ENCODE data around the gene ST8SIA1. TPM values are rescaled to one million over a fixed set of nuclear protein-coding genes. Genes with fewer than 3 reads are reported as not detected.

Gene ST8SIA1
- total RNA-seq, 1 experiment from 2014 or later: not detected

- H3K27ac ChIP-seq (ENCODE audit: low read depth, low read length): no peak overlapping the region
- ATAC-seq (no peak), DNase-seq (ENCODE audit: low read depth, low spot score) (no peak)
- H3K79me2 ChIP-seq (ENCODE audit: insufficient read depth, low read length): no peaks in the 10 kb centered on the region
- no peak overlapping the region for H3K9ac ChIP-seq (ENCODE audit: low read length)
- no peaks in the 10 kb centered on the region for H4K20me1 ChIP-seq (ENCODE audit: insufficient read depth)
- no peaks in the 10 kb centered on the region for H3K4me1 ChIP-seq (ENCODE audit: control insufficient read depth in 1 of 2, insufficient read depth in 2 of 2, low read length in 2 of 2)
- H2AFZ ChIP-seq (ENCODE audit: low read depth, low read length, poor library complexity, severe bottlenecking): no peak overlapping the region
- peaks cover 0 to 6% of the 10 kb centered on the region in 2 experiments; a peak in 1 of 4 replicates for H3K9me3 ChIP-seq (ENCODE audit: control insufficient read depth in 1 of 2, insufficient read depth in 1 of 2, low read depth in 1 of 2, low read length in 2 of 2)
- intact Hi-C loops (cut with micrococcal nuclease): no loop called here
- ChIA-PET RAD21 (ENCODE audit: low non-redundant PET in 1 of 2, low total read pairs in 2 of 2, uncharacterized antibody in 2 of 2, unreplicated experiment in 2 of 2) (no interaction called here), POLR2A (no interaction called here), CTCF (no interaction called here)
- TF ChIP-seq SIN3A (IDR thresholded peaks at IDR 0.05; ENCODE audit: low read depth) (no peak), ZFX (IDR thresholded peaks at IDR 0.05) (no peak), POLR2AphosphoS5 (IDR thresholded peaks at IDR 0.05; ENCODE audit: low read depth, low read length) (no peak), EZH2 (IDR thresholded peaks at IDR 0.05) (no peak), ZNF274 (IDR thresholded peaks at IDR 0.05; ENCODE audit: low read depth, low read length) (no peak), EZH2phosphoT487 (IDR thresholded peaks at IDR 0.05; ENCODE audit: borderline replicate concordance) (no peak), TCF7L2 (IDR thresholded peaks at IDR 0.05; ENCODE audit: borderline replicate concordance, extremely low read depth, insufficient read depth, insufficient read length) (no peak)
- TF ChIP-seq, protein P1, sequence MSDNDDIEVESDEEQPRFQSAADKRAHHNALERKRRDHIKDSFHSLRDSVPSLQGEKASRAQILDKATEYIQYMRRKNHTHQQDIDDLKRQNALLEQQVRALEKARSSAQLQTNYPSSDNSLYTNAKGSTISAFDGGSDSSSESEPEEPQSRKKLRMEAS (IDR thresholded peaks at IDR 0.05): no peak
- H3K4me2 ChIP-seq (ENCODE audit: low read length): no peak overlapping the region
- no TSS peak for BruUV-seq (replicated peaks)
- H3K4me3 ChIP-seq (replicated peaks in 1 of 2; ENCODE audit: low read depth in 1 of 2, low read length in 2 of 2): no peak overlapping the region
- H3K36me3 ChIP-seq (ENCODE audit: control insufficient read depth in 1 of 2, insufficient read depth in 2 of 2, low read length in 2 of 2): no peaks in the 10 kb centered on the region
- H3K9me2 ChIP-seq (ENCODE audit: insufficient read depth): no peaks in the 10 kb centered on the region
- no peaks in the 10 kb centered on the region for H3K27me3 ChIP-seq (ENCODE audit: insufficient read depth, low read length)
Observed at GRCh38 chr12:22299294-22299912, 35.1 kb downstream of the ST8SIA1 start.

DNA sequence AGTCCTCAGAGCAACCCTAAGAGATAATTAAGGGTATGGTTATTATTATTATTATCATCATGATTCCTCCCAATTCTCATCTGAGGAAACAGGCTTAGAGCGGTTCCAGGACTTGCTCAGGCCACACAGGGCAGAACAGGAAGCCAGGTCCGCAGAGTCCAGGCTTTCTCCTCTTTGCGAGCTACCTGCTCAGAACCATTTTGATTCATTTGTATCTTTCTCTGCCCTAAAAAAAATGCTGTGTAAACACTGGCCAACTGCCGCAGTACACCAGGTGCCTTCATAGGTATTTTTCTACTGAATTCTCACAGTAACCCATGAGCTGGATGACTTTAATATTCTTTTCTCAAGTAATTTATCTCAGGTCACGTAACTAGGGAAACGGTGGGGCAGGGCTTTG lies 45.3 kb downstream of the ST8SIA1 start:
- Histone ChIP-seq H3K9ac (ENCODE audit: low read length) (no peak overlapping the region), H3K4me2 (ENCODE audit: low read length) (no peak overlapping the region), H3K36me3 (ENCODE audit: control insufficient read depth in 1 of 2, insufficient read depth in 2 of 2, low read length in 2 of 2) (no peaks in the 10 kb centered on the region), H3K9me2 (ENCODE audit: insufficient read depth) (no peaks in the 10 kb centered on the region), H2AFZ (ENCODE audit: low read depth, low read length, poor library complexity, severe bottlenecking) (no peak overlapping the region), H3K79me2 (ENCODE audit: insufficient read depth, low read length) (no peaks in the 10 kb centered on the region), H3K4me1 (ENCODE audit: control insufficient read depth in 1 of 2, insufficient read depth in 2 of 2, low read length in 2 of 2) (no peaks in the 10 kb centered on the region), H3K27ac (ENCODE audit: low read depth, low read length) (no peak overlapping the region), H4K20me1 (ENCODE audit: insufficient read depth) (no peaks in the 10 kb centered on the region), H3K4me3 (replicated peaks in 1 of 2; ENCODE audit: low read depth in 1 of 2, low read length in 2 of 2) (no peak overlapping the region), H3K27me3 (ENCODE audit: insufficient read depth, low read length) (peaks cover 7% of the 10 kb centered on the region), H3K9me3 (ENCODE audit: control insufficient read depth in 1 of 2, insufficient read depth in 1 of 2, low read depth in 1 of 2, low read length in 2 of 2) (no peaks in the 10 kb centered on the region)
- no TSS peak for BruUV-seq (replicated peaks)
- intact Hi-C loops (cut with micrococcal nuclease): no loop called here
- POLR2A ChIA-PET: no interaction called here
- CTCF ChIA-PET: no interaction called here
- RAD21 ChIA-PET (ENCODE audit: low non-redundant PET in 1 of 2, low total read pairs in 2 of 2, uncharacterized antibody in 2 of 2, unreplicated experiment in 2 of 2): no interaction called here
- DNase-seq (ENCODE audit: low read depth, low spot score): no peak
- ATAC-seq: no peak
- TF ChIP-seq, protein P2, sequence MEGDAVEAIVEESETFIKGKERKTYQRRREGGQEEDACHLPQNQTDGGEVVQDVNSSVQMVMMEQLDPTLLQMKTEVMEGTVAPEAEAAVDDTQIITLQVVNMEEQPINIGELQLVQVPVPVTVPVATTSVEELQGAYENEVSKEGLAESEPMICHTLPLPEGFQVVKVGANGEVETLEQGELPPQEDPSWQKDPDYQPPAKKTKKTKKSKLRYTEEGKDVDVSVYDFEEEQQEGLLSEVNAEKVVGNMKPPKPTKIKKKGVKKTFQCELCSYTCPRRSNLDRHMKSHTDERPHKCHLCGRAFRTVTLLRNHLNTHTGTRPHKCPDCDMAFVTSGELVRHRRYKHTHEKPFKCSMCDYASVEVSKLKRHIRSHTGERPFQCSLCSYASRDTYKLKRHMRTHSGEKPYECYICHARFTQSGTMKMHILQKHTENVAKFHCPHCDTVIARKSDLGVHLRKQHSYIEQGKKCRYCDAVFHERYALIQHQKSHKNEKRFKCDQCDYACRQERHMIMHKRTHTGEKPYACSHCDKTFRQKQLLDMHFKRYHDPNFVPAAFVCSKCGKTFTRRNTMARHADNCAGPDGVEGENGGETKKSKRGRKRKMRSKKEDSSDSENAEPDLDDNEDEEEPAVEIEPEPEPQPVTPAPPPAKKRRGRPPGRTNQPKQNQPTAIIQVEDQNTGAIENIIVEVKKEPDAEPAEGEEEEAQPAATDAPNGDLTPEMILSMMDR (IDR thresholded peaks at IDR 0.05 in 2 of 3, conservative IDR thresholded peaks at IDR 0.05 in 1 of 3; ENCODE audit: borderline replicate concordance in 1 of 3, insufficient read depth in 1 of 3, low read depth in 2 of 3, low read length in 2 of 3): no peak
- TF ChIP-seq, protein P3, sequence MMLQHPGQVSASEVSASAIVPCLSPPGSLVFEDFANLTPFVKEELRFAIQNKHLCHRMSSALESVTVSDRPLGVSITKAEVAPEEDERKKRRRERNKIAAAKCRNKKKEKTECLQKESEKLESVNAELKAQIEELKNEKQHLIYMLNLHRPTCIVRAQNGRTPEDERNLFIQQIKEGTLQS (IDR thresholded peaks at IDR 0.05): no peak
- TF ChIP-seq, protein P4, sequence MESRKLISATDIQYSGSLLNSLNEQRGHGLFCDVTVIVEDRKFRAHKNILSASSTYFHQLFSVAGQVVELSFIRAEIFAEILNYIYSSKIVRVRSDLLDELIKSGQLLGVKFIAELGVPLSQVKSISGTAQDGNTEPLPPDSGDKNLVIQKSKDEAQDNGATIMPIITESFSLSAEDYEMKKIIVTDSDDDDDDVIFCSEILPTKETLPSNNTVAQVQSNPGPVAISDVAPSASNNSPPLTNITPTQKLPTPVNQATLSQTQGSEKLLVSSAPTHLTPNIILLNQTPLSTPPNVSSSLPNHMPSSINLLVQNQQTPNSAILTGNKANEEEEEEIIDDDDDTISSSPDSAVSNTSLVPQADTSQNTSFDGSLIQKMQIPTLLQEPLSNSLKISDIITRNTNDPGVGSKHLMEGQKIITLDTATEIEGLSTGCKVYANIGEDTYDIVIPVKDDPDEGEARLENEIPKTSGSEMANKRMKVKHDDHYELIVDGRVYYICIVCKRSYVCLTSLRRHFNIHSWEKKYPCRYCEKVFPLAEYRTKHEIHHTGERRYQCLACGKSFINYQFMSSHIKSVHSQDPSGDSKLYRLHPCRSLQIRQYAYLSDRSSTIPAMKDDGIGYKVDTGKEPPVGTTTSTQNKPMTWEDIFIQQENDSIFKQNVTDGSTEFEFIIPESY (IDR thresholded peaks at IDR 0.05; ENCODE audit: extremely low read depth, insufficient replicate concordance, low read length): no peak
- TF ChIP-seq YY1 (IDR thresholded peaks at IDR 0.05; ENCODE audit: extremely low read depth, insufficient replicate concordance, low read depth, low read length): no peak
- TF ChIP-seq EZH2 (IDR thresholded peaks at IDR 0.05): no peak
- TF ChIP-seq EZH2phosphoT487 (IDR thresholded peaks at IDR 0.05; ENCODE audit: borderline replicate concordance): no peak
- no peak for TF ChIP-seq JUND (IDR thresholded peaks at IDR 0.05)
